Glutamatergic neuron (in vitro differentiated cells): ENCODE data around the gene ATP2B2. TPM values are rescaled to one million over a fixed set of nuclear protein-coding genes. Genes with fewer than 3 reads are reported as not detected.

Experiments
- DNase-seq: peaks from one replicate; pipeline ENCODE4 v3.0.0; 2022
- H3K27ac Mint-ChIP-seq: one replicate; pipeline ENCODE4 v1.8.0; 2020; ENCODE audit warnings: mild to moderate bottlenecking, mixed read lengths, inconsistent platforms; ENCODE audit not compliant: unreplicated experiment
- H3K27me3 Mint-ChIP-seq: one replicate; pipeline ENCODE4 v1.8.0; 2020; ENCODE audit warnings: mild to moderate bottlenecking, moderate library complexity, mixed read lengths, inconsistent platforms; ENCODE audit not compliant: unreplicated experiment
- H3K36me3 Mint-ChIP-seq: one replicate; pipeline ENCODE4 v1.8.0; 2020; ENCODE audit warnings: mild to moderate bottlenecking, mixed read lengths, inconsistent platforms; ENCODE audit not compliant: unreplicated experiment
- H3K4me1 Mint-ChIP-seq: one replicate; pipeline ENCODE4 v1.8.0; 2020; ENCODE audit warnings: mild to moderate bottlenecking, low read depth, mixed read lengths, inconsistent platforms; ENCODE audit not compliant: unreplicated experiment
- H3K4me3 Mint-ChIP-seq: one replicate; pipeline ENCODE4 v1.8.0; 2020; ENCODE audit warnings: mild to moderate bottlenecking, mixed read lengths, inconsistent platforms; ENCODE audit not compliant: unreplicated experiment
- H3K9me3 Mint-ChIP-seq: one replicate; pipeline ENCODE4 v1.8.0; 2020; ENCODE audit warnings: mild to moderate bottlenecking, moderate library complexity, mixed read lengths, inconsistent platforms; ENCODE audit not compliant: unreplicated experiment
- total RNA-seq: library from RNA; stranded (reverse); fragmentation: NEBNext Ultra II Directional; extraction: Animal tissue kit (Norgen Biotek cat#: 25700); gene quantifications from one replicate; pipeline ENCODE4 v1.2.1, GENCODE V29; 2021; ENCODE audit not compliant: unreplicated experiment
- TF ChIP-seq, protein P1 (sequence below): fragments of 200-600 bp; sonication (generic); IDR thresholded peaks from one replicate; pipeline ENCODE4 v1.5.0; 2021; ENCODE audit not compliant: partially characterized antibody, unreplicated experiment

The ATP2B2 gene
- total RNA-seq, 1 donor from 2014 or later: 31.2 TPM

GRCh38 chr3:10483686-10484345, 21.6 kb downstream of the ATP2B2 start:
- peaks cover 7% of the 10 kb centered on the region for H3K9me3 Mint-ChIP-seq
- peaks cover 5% of the 10 kb centered on the region for H3K4me1 Mint-ChIP-seq
- TF ChIP-seq, protein P1, sequence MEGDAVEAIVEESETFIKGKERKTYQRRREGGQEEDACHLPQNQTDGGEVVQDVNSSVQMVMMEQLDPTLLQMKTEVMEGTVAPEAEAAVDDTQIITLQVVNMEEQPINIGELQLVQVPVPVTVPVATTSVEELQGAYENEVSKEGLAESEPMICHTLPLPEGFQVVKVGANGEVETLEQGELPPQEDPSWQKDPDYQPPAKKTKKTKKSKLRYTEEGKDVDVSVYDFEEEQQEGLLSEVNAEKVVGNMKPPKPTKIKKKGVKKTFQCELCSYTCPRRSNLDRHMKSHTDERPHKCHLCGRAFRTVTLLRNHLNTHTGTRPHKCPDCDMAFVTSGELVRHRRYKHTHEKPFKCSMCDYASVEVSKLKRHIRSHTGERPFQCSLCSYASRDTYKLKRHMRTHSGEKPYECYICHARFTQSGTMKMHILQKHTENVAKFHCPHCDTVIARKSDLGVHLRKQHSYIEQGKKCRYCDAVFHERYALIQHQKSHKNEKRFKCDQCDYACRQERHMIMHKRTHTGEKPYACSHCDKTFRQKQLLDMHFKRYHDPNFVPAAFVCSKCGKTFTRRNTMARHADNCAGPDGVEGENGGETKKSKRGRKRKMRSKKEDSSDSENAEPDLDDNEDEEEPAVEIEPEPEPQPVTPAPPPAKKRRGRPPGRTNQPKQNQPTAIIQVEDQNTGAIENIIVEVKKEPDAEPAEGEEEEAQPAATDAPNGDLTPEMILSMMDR: no peak
- H3K27me3 Mint-ChIP-seq: peaks cover 15% of the 10 kb centered on the region
- no peak for DNase-seq
- peaks cover 7% of the 10 kb centered on the region for H3K36me3 Mint-ChIP-seq
- H3K4me3 Mint-ChIP-seq: no peak overlapping the region
- H3K27ac Mint-ChIP-seq: no peak overlapping the region

GRCh38 chr3:10483364-10483675, 22.1 kb downstream of the ATP2B2 start:
- peaks cover 12% of the 10 kb centered on the region for H3K36me3 Mint-ChIP-seq
- H3K27me3 Mint-ChIP-seq: peaks cover 14% of the 10 kb centered on the region
- DNase-seq: no peak
- H3K4me1 Mint-ChIP-seq: peaks cover 5% of the 10 kb centered on the region
- TF ChIP-seq, protein P1: no peak
- H3K4me3 Mint-ChIP-seq: no peak overlapping the region
- H3K27ac Mint-ChIP-seq: no peak overlapping the region
- peaks cover 10% of the 10 kb centered on the region for H3K9me3 Mint-ChIP-seq

GRCh38 chr3:10482631-10483363, 22.6 kb downstream of the ATP2B2 start:
- peaks cover 5% of the 10 kb centered on the region for H3K4me1 Mint-ChIP-seq
- H3K9me3 Mint-ChIP-seq: peaks cover 10% of the 10 kb centered on the region
- H3K27ac Mint-ChIP-seq: no peak overlapping the region
- DNase-seq: no peak
- TF ChIP-seq, protein P1: no peak
- H3K27me3 Mint-ChIP-seq: peaks cover 11% of the 10 kb centered on the region
- H3K36me3 Mint-ChIP-seq: peaks cover 13% of the 10 kb centered on the region
- H3K4me3 Mint-ChIP-seq: no peak overlapping the region

DNA sequence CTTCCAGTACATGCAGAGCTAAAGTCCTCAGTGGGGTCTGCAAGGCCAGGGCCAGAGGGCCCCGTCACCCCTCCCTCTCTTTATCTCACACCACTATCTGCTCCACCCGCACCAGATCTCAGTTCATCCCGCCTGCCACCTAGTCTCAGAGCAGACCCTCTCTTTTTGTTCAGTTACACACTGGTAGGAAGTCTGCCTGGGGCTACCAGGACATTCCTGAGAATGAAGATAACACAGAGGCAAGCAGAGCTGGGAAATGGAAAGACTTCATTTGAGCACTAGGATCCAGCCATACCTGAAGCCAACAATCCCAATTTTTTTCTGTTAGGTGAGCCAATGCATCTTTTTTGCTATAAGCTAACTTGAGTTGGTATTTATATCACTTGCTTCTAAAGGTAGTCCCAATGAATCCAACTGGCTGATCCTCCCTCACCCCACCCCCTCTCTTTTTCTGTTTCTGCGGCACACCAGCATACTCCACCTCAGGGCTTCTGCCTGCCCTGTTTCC, 24.5 kb downstream of the ATP2B2 start:
- DNase-seq: no peak
- H3K27me3 Mint-ChIP-seq: peaks cover 7% of the 10 kb centered on the region
- H3K27ac Mint-ChIP-seq: no peak overlapping the region
- H3K4me1 Mint-ChIP-seq: peaks cover 11% of the 10 kb centered on the region
- peaks cover 14% of the 10 kb centered on the region for H3K9me3 Mint-ChIP-seq
- peaks cover 13% of the 10 kb centered on the region for H3K36me3 Mint-ChIP-seq
- no peak overlapping the region for H3K4me3 Mint-ChIP-seq
- TF ChIP-seq, protein P1: no peak

- Mint-ChIP-seq H3K27ac (no peak overlapping the region), H3K9me3 (peaks cover 14% of the 10 kb centered on the region), H3K4me1 (peaks cover 17% of the 10 kb centered on the region), H3K27me3 (peaks cover 7% of the 10 kb centered on the region), H3K4me3 (no peak overlapping the region), H3K36me3 (peaks cover 13% of the 10 kb centered on the region)
- DNase-seq: no peak
- TF ChIP-seq, protein P1: no peak
Observed at GRCh38 chr3:10479311-10479710, 26.1 kb downstream of the ATP2B2 start.
